Testis (tissue), 2 donors: Measurements from ENCODE around the gene SHE.

Source experiments
- POLR2A ChIP-seq: fragments of 450-650 bp; IDR thresholded peaks from one replicate; pipeline ENCODE4 v1.6.1; 2017; ENCODE audit warnings: antibody characterized with exemption, mild to moderate bottlenecking, moderate library complexity
- TF ChIP-seq, protein P1 (sequence below), 3 experiments: fragments of 450-650 bp in 2 of 3; fragments of 200-600 bp in 1 of 3; sonication (generic) in 1 of 3; IDR thresholded peaks; one replicate each; pipeline ENCODE4 v1.5.1; 2016 to 2019; ENCODE audit warnings: antibody characterized with exemption in 3 of 3, mild to moderate bottlenecking in 2 of 3, moderate library complexity in 1 of 3

GRCh38 chr1:154546264-154547063, 44.3 kb upstream of the SHE start:
- TF ChIP-seq, protein P1, sequence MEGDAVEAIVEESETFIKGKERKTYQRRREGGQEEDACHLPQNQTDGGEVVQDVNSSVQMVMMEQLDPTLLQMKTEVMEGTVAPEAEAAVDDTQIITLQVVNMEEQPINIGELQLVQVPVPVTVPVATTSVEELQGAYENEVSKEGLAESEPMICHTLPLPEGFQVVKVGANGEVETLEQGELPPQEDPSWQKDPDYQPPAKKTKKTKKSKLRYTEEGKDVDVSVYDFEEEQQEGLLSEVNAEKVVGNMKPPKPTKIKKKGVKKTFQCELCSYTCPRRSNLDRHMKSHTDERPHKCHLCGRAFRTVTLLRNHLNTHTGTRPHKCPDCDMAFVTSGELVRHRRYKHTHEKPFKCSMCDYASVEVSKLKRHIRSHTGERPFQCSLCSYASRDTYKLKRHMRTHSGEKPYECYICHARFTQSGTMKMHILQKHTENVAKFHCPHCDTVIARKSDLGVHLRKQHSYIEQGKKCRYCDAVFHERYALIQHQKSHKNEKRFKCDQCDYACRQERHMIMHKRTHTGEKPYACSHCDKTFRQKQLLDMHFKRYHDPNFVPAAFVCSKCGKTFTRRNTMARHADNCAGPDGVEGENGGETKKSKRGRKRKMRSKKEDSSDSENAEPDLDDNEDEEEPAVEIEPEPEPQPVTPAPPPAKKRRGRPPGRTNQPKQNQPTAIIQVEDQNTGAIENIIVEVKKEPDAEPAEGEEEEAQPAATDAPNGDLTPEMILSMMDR (IDR thresholded peaks at IDR 0.05), result peak; percentile 52 to 71 (median 66)
- no peak for TF ChIP-seq POLR2A
